ENCODE results near the gene ZNF70. TPM values are rescaled to one million over a fixed set of nuclear protein-coding genes. Genes with fewer than 3 reads are reported as not detected.

Gene ZNF70
- total RNA-seq, 1 experiment from 2014 or later: 3.3 TPM

- Mint-ChIP-seq H3K9me3 (no peaks in the 10 kb centered on the region), H3K27ac (no peak overlapping the region), H3K4me3 (no peak overlapping the region), H3K4me1 (no peaks in the 10 kb centered on the region), H3K36me3 (peaks cover 23% of the 10 kb centered on the region), H3K27me3 (ENCODE audit: low read depth) (no peaks in the 10 kb centered on the region)
- POLR2A ChIA-PET: no interaction called here
- ATAC-seq: no peak
- CTCF ChIA-PET: no interaction called here
- TF ChIP-seq, protein P1, sequence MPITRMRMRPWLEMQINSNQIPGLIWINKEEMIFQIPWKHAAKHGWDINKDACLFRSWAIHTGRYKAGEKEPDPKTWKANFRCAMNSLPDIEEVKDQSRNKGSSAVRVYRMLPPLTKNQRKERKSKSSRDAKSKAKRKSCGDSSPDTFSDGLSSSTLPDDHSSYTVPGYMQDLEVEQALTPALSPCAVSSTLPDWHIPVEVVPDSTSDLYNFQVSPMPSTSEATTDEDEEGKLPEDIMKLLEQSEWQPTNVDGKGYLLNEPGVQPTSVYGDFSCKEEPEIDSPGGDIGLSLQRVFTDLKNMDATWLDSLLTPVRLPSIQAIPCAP (CRISPR knock-in tag; IDR thresholded peaks at IDR 0.05): no peak
- no peak for DNase-seq (ENCODE audit: low spot score)
Observed at GRCh38 chr22:23689414-23689813, 61.5 kb downstream of the ZNF70 start.

Other genes starting within 250 kb of the ZNF70 start
- not detected in 3 replicates for gene IGLL1, start 170.8 kb downstream of the ZNF70 start, total RNA-seq (2021)
- gene DRICH1, start 118.8 kb downstream of the ZNF70 start, total RNA-seq (2021): 0.21 to 0.32 TPM (median 0.26 TPM) in 3 replicates
- gene RGL4, start 60.1 kb downstream of the ZNF70 start, total RNA-seq (2021): 0.05 TPM in 1 of 3 replicates, not detected in the others
- gene VPREB3, start 3.3 kb upstream of the ZNF70 start, total RNA-seq (2021): 0.81 to 1.3 TPM (median 0.87 TPM) in 3 replicates
- 2.7 to 3.6 TPM (median 3.5 TPM) in 3 replicates for gene C22orf15, start 11.9 kb upstream of the ZNF70 start, total RNA-seq (2021)
- 170 to 198 TPM (median 171 TPM) in 3 replicates for gene CHCHD10, start 16.9 kb upstream of the ZNF70 start, total RNA-seq (2021)
- gene MMP11, start 21.7 kb upstream of the ZNF70 start, total RNA-seq (2021): 14.5 to 16.5 TPM (median 16.2 TPM) in 3 replicates
- 135 to 149 TPM (median 146 TPM) in 3 replicates for gene SMARCB1, start 35.9 kb upstream of the ZNF70 start, total RNA-seq (2021)
- 10.9 to 12.5 TPM (median 11.3 TPM) in 3 replicates for gene DERL3, start 87.9 kb upstream of the ZNF70 start, total RNA-seq (2021)
- 17.2 to 21.1 TPM (median 19.9 TPM) in 3 replicates for gene SLC2A11, start 106.8 kb upstream of the ZNF70 start, total RNA-seq (2021)
- gene MIF, start 143.3 kb upstream of the ZNF70 start, total RNA-seq (2021): 1,424 to 1,978 TPM (median 1,885 TPM) in 3 replicates
- 16.6 to 23.2 TPM (median 19.8 TPM) in 3 replicates for gene GSTT2B, start 210.1 kb upstream of the ZNF70 start, total RNA-seq (2021)
- gene DDTL, start 215.8 kb upstream of the ZNF70 start, total RNA-seq (2021): 3.6 to 5.8 TPM (median 3.6 TPM) in 3 replicates
- 194 to 238 TPM (median 205 TPM) in 3 replicates for gene DDT, start 223.3 kb upstream of the ZNF70 start, total RNA-seq (2021)
- gene GSTT2, start 229.0 kb upstream of the ZNF70 start, total RNA-seq (2021): 0.50 to 1.2 TPM (median 1.1 TPM) in 3 replicates